ENCODE data around the gene S100A7A. TPM values are rescaled to one million over a fixed set of nuclear protein-coding genes. Genes with fewer than 3 reads are reported as not detected.

Gene S100A7A
- total and polyA plus RNA-seq, 2 donors from 2014 or later: not detected

- H3K4me3 ChIP-seq (ENCODE audit: low read length in 3 of 3): no peak overlapping the region
- no peak for FAIRE-seq
- no peak overlapping the region for H3K27ac ChIP-seq (ENCODE audit: low read depth in 2 of 2, low read length in 2 of 2)
- H3K9me3 ChIP-seq (ENCODE audit: control insufficient read depth in 2 of 3, insufficient read depth in 1 of 3, low read length in 3 of 3): no peaks in the 10 kb centered on the region
- no peaks in the 10 kb centered on the region for H3K27me3 ChIP-seq (ENCODE audit: control insufficient read depth, insufficient read depth, low read length)
- no peak for DNase-seq
- no peaks in the 10 kb centered on the region for H3K36me3 ChIP-seq (ENCODE audit: control insufficient read depth in 2 of 3, insufficient read depth in 3 of 3, low read length in 3 of 3)
- no peak for TF ChIP-seq CTCF (IDR thresholded peaks at IDR 0.05; ENCODE audit: borderline replicate concordance, extremely low read depth, insufficient read depth)
- intact Hi-C loops (cut with DNase I): no loop called here
- no peaks in the 10 kb centered on the region for H3K4me1 ChIP-seq (ENCODE audit: control insufficient read depth in 2 of 3, insufficient read depth in 2 of 3, low read depth in 1 of 3, low read length in 3 of 3)
- H3K9ac ChIP-seq (ENCODE audit: low read length in 3 of 3): no peak overlapping the region
Measured at GRCh38 chr1:153432874-153433681, 16.8 kb downstream of the S100A7A start.

- Histone ChIP-seq H3K4me3 (ENCODE audit: low read length in 3 of 3) (no peak overlapping the region), H3K9me3 (ENCODE audit: control insufficient read depth in 2 of 3, insufficient read depth in 1 of 3, low read length in 3 of 3) (no peaks in the 10 kb centered on the region), H3K27ac (ENCODE audit: low read depth in 2 of 2, low read length in 2 of 2) (no peak overlapping the region), H3K4me1 (ENCODE audit: control insufficient read depth in 2 of 3, insufficient read depth in 2 of 3, low read depth in 1 of 3, low read length in 3 of 3) (no peaks in the 10 kb centered on the region), H3K9ac (ENCODE audit: low read length in 3 of 3) (no peak overlapping the region), H3K36me3 (ENCODE audit: control insufficient read depth in 2 of 3, insufficient read depth in 3 of 3, low read length in 3 of 3) (no peaks in the 10 kb centered on the region), H3K27me3 (ENCODE audit: control insufficient read depth, insufficient read depth, low read length) (no peaks in the 10 kb centered on the region)
- no peak for TF ChIP-seq CTCF (IDR thresholded peaks at IDR 0.05; ENCODE audit: borderline replicate concordance, extremely low read depth, insufficient read depth)
- DNase-seq (no peak), FAIRE-seq (no peak)
- intact Hi-C loops (cut with DNase I): no loop called here
Measured at GRCh38 chr1:153434746-153435455, 18.6 kb downstream of the S100A7A start.

DNA sequence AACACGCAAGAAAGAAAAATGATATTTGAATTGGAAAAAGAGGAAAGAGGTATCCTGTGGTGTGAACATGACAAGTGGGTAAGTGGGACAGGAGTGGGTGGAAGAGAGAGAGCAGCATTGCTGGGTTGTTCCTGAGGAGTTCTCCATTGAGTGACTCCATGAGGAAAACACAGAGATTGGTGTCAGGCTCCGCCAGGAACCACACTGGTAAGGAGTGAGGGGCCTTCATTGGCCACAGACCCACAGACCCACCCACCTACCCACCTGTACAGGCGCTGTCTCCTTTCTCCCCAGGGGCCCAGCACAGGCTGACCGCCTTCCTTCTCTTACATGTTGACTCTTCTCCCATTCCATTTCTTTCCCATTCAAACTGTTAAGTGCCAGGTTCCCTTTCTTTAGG, 20.9 kb downstream of the S100A7A start:
- no peaks in the 10 kb centered on the region for H3K36me3 ChIP-seq (ENCODE audit: control insufficient read depth in 2 of 3, insufficient read depth in 3 of 3, low read length in 3 of 3)
- no peaks in the 10 kb centered on the region for H3K27me3 ChIP-seq (ENCODE audit: control insufficient read depth, insufficient read depth, low read length)
- H3K4me3 ChIP-seq (ENCODE audit: low read length in 3 of 3): no peak overlapping the region
- intact Hi-C loops (cut with DNase I): no loop called here
- DNase-seq: no peak
- H3K9ac ChIP-seq (ENCODE audit: low read length in 3 of 3): no peak overlapping the region
- no peak for FAIRE-seq
- H3K4me1 ChIP-seq (ENCODE audit: control insufficient read depth in 2 of 3, insufficient read depth in 2 of 3, low read depth in 1 of 3, low read length in 3 of 3): no peaks in the 10 kb centered on the region
- no peak overlapping the region for H3K27ac ChIP-seq (ENCODE audit: low read depth in 2 of 2, low read length in 2 of 2)
- H3K9me3 ChIP-seq (ENCODE audit: control insufficient read depth in 2 of 3, insufficient read depth in 1 of 3, low read length in 3 of 3): no peaks in the 10 kb centered on the region
- TF ChIP-seq CTCF (IDR thresholded peaks at IDR 0.05; ENCODE audit: borderline replicate concordance, extremely low read depth, insufficient read depth): no peak
